Lower leg skin (tissue), 3 donors: Measurements from ENCODE around the gene FOXD1.

Experiments used
- POLR2A ChIP-seq, 2 donors: fragments of 450-650 bp; IDR thresholded peaks; one replicate each; pipeline ENCODE4 v1.6.1; 2016 to 2017; ENCODE audit warnings: antibody characterized with exemption in 2 of 2, mild to moderate bottlenecking in 1 of 2, moderate library complexity in 1 of 2
- TF ChIP-seq, protein P1 (sequence below), 3 donors: fragments of 450-650 bp; IDR thresholded peaks; one replicate each; pipeline ENCODE4 v1.5.1; 2016; ENCODE audit warnings: antibody characterized with exemption in 3 of 3, mild to moderate bottlenecking in 3 of 3, moderate library complexity in 2 of 3

DNA sequence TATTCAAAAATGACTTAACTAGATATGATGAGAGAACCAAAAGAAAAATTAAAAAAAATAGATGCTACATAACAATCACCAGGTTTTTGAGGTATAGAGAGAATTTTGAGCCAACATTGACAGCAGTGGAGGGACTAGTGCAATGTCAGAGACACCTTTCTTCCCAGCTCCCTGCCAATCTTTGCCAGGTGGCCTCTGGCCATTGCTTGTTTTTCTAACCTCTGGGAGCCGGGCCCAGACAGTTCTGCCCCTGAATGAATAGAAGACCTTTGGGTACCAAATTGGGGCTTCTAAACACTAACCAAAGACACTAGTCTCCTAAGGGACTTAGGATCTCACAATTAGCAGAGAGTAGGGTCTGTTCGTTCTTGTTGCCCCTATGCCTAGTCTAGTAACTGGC, 33.4 kb downstream of the FOXD1 start:
- TF ChIP-seq, protein P1, sequence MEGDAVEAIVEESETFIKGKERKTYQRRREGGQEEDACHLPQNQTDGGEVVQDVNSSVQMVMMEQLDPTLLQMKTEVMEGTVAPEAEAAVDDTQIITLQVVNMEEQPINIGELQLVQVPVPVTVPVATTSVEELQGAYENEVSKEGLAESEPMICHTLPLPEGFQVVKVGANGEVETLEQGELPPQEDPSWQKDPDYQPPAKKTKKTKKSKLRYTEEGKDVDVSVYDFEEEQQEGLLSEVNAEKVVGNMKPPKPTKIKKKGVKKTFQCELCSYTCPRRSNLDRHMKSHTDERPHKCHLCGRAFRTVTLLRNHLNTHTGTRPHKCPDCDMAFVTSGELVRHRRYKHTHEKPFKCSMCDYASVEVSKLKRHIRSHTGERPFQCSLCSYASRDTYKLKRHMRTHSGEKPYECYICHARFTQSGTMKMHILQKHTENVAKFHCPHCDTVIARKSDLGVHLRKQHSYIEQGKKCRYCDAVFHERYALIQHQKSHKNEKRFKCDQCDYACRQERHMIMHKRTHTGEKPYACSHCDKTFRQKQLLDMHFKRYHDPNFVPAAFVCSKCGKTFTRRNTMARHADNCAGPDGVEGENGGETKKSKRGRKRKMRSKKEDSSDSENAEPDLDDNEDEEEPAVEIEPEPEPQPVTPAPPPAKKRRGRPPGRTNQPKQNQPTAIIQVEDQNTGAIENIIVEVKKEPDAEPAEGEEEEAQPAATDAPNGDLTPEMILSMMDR (IDR thresholded peaks at IDR 0.05) = no peak
- no peak for TF ChIP-seq POLR2A (IDR thresholded peaks at IDR 0.05)
